HG03196 (cell line): ENCODE results near the gene SHROOM4.

Experiments
- ATAC-seq: cut with Tn5 transposase; IDR thresholded peaks from one replicate; pipeline ENCODE4 v1.9.1; 2021; ENCODE audit not compliant: unreplicated experiment

SHROOM4 gene

GRCh38 chrX:50779694-50780093 is 34.3 kb downstream of the SHROOM4 start:
- no peak for ATAC-seq

GRCh38 chrX:50778272-50778671 is 35.7 kb downstream of the SHROOM4 start:
- no peak for ATAC-seq

- no peak for ATAC-seq
Observed at GRCh38 chrX:50776248-50776647, 37.7 kb downstream of the SHROOM4 start.

GRCh38 chrX:50771382-50771781 is 42.6 kb downstream of the SHROOM4 start:
- ATAC-seq, result no peak

- no peak for ATAC-seq
Observed at GRCh38 chrX:50770702-50771101, 43.3 kb downstream of the SHROOM4 start.

- ATAC-seq, result no peak
Observed at GRCh38 chrX:50769389-50770063, 44.5 kb downstream of the SHROOM4 start.

- ATAC-seq, result no peak
Observed at GRCh38 chrX:50768801-50769200, 45.2 kb downstream of the SHROOM4 start.

- ATAC-seq, result no peak
Observed at GRCh38 chrX:50765986-50766385, 48.0 kb downstream of the SHROOM4 start.

- no peak for ATAC-seq
Observed at GRCh38 chrX:50762578-50762977, 51.4 kb downstream of the SHROOM4 start.

- ATAC-seq, result no peak
Observed at GRCh38 chrX:50756276-50756675, 57.7 kb downstream of the SHROOM4 start.

GRCh38 chrX:50751091-50751490 is 62.9 kb downstream of the SHROOM4 start:
- ATAC-seq, result no peak

GRCh38 chrX:50747471-50747900 is 66.5 kb downstream of the SHROOM4 start:
- no peak for ATAC-seq

GRCh38 chrX:50736656-50737055 is 77.3 kb downstream of the SHROOM4 start:
- no peak for ATAC-seq

GRCh38 chrX:50726296-50726695 is 87.7 kb downstream of the SHROOM4 start:
- ATAC-seq, result no peak

GRCh38 chrX:50725310-50725709 is 88.7 kb downstream of the SHROOM4 start:
- no peak for ATAC-seq

- no peak for ATAC-seq
Observed at GRCh38 chrX:50723006-50723405, 91.0 kb downstream of the SHROOM4 start.

GRCh38 chrX:50721764-50722521 is 92.1 kb downstream of the SHROOM4 start:
- no peak for ATAC-seq

- no peak for ATAC-seq
Observed at GRCh38 chrX:50719614-50720013, 94.4 kb downstream of the SHROOM4 start.

GRCh38 chrX:50718776-50719175 is 95.2 kb downstream of the SHROOM4 start:
- ATAC-seq, result no peak

- no peak for ATAC-seq
Observed at GRCh38 chrX:50716706-50717105, 97.3 kb downstream of the SHROOM4 start.

- no peak for ATAC-seq
Observed at GRCh38 chrX:50712777-50713176, 101.2 kb downstream of the SHROOM4 start.

- no peak for ATAC-seq
Observed at GRCh38 chrX:50711907-50712306, 102.1 kb downstream of the SHROOM4 start.
